Stimulated activated CD8-positive, alpha-beta memory T cell treated with anti-CD3 and anti-CD28 coated beads, Interleukin-12 subunit alpha, Interleukin-12 subunit beta, amount 100 ng/mL, for 4 hours (primary cell): Measurements from ENCODE around the gene DNAJC3.
"Not testable (repeated sequence)": the region's sequence is repeated elsewhere in the genome, so short reads cannot be mapped to it uniquely, and the experiment has no call there.

Source experiments
- DNase-seq: peaks from one replicate; pipeline ENCODE4 v3.0.0-alpha.2; 2020; ENCODE audit warnings: low read depth

DNAJC3 gene

DNA sequence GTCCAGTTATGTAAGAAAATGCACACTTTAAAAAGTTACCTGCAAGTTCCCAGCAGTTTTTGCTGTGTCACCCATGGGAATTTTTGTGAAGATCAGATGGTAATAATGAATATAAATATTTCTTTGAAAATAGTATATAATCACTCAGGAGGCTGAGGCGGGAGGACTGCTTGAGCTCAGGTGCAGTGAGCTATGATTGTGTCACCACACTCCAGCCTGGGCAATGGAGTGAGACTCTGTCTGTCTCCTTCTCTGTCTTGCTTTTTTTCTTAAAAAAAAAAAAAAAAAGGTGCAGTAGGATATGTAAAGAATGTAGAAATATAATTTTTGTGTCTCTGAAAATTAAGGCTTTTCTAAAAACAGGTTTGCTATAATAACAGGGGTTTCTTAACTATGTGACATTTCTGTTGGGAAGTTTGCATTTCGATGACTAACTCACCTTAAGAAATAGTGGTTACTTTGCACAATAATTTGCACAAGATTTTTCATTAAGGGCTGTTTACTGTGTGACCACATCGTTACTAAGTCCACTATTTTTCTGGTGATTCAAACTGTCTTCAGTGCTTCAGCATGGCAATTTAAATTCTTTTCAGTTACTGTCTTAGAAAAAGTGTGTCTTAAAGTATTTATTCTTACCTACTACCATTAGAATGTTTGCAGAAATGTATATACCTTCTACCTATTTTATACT lies 37.3 kb downstream of the DNAJC3 start:
- no peak for DNase-seq

DNA sequence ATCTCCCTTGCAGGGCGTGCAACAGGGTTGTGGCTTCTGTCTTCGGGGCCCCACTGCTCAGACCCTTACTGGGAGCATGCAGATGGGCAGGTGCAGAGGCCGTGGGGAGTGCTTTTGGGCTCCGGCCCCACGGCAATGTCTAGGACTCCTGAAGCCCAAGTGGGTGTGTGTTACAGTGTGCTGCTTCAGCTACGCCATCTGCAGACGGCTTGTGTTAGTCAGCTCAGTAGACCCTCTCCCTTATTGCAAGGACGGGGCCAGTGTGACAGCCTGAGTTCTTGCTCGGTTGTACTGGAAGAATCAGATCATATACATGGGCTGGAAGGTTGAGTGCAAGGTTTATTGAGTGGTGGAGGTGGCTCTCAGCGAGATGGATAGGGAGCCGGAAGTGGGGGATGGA lies 39.3 kb downstream of the DNAJC3 start:
- DNase-seq = no peak

DNA sequence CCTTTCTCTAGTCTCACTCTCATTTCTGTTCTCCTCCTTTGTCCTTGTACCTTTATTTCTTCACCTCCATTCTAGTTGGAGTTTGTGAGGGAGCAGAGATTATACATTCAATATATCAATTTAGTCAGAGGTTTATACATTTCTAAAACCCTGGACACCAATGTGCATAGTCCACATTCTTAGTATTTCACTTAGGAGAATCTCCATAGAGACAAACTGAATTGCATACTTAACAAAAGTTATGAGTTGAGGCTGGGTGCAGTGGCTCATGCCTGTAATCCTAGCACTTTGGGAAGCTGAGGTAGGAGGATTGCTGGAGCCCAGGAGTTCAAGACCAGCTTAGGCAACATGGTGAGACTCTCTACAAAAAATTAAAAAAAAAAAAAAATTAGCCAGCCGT lies 45.3 kb downstream of the DNAJC3 start:
- DNase-seq = no peak

DNA sequence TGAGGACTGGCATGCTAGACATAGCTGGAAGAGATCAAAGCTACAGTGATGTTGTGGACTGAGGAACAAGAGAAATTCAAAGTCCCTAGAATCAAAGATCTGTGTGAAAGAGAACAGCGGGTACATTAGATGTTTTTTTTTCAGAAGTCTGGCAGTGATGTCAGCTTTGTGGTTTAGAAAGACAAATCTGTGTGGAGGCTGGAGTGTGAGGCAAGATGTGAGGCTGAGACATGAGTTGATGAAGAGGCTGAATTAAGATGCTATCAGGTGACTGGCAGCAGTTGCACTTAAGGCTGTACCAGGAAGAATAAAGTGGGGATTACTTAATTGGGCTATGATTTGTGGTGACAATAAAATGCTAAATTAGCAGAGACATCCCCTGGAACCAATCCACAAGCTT lies 46.5 kb downstream of the DNAJC3 start:
- DNase-seq = no peak

DNA sequence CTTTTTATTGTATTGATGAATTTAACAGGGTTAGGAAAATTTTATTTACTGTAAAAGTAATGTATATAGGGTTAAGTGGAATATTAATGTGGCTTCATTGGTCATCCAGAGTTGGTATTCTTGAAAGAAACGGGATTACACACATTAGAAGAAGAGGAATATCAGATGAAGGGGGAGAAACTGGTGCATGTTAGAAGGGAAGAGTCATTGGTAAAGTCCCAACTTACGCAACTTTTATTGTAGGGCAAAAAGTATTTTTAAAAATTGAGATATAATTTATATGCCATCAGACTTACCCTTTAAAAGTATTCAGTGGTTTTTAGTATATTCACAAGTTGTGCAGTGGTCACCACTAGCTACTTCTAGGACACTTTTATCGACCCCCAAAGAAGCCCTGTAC lies 47.3 kb downstream of the DNAJC3 start:
- DNase-seq = no peak

DNA sequence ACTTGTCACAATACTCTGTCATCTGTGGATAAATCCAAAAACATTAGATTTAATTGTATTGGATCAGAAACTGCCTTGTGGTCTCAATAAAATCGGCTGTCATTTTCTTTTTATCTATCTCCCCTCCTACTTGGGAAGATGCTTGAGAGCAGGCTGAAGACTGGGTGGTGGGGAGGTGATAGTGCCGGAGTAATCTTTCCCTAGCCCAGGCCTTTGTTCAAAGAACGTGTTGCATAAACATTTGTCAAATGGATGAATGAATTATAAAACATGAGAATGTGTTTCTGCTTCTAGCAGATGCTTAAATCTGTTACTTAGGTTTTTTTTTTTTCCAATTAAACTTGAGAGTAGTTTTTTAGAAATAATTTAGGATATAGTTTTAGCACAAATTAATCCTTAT lies 49.9 kb downstream of the DNAJC3 start:
- DNase-seq = no peak

DNA sequence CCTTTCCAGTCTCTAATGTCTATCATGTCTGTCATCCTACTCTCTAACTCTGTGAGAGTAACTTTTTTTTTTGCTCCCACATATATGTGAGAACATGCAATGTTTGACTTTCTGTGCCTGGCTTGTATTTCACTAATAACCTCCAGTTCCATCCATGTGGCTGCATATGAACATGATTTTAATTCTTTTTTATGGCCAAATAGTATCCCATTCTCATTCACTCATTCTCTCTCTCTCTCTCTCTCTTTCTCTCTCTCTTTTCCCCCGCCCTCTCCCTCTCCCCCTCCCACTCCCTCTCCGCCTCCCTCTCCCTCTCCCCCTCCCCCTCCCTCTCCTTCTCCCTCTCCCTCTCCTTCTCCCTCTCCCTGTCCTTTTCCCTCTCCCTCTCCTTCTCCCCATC lies 52.0 kb downstream of the DNAJC3 start:
- no peak for DNase-seq

DNA sequence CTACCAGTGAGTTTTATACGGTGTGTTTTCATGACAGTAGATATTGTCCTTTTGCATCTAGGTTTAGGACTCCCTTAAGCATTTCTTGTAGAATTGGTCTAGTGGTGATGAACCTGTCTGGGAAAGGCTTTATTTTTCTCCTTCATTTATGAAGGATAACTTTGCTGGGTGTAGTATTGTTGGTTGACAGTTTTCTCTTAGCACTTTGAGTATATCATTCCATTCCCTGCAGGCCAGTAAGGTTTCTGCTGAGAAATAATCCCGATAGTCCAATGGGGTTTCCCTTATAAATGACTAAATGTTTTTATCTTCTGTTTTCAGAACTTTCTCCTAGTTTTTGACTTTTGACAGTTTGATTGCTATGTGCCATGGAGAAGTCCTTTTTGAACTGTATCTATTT lies 57.2 kb downstream of the DNAJC3 start:
- no peak for DNase-seq

DNA sequence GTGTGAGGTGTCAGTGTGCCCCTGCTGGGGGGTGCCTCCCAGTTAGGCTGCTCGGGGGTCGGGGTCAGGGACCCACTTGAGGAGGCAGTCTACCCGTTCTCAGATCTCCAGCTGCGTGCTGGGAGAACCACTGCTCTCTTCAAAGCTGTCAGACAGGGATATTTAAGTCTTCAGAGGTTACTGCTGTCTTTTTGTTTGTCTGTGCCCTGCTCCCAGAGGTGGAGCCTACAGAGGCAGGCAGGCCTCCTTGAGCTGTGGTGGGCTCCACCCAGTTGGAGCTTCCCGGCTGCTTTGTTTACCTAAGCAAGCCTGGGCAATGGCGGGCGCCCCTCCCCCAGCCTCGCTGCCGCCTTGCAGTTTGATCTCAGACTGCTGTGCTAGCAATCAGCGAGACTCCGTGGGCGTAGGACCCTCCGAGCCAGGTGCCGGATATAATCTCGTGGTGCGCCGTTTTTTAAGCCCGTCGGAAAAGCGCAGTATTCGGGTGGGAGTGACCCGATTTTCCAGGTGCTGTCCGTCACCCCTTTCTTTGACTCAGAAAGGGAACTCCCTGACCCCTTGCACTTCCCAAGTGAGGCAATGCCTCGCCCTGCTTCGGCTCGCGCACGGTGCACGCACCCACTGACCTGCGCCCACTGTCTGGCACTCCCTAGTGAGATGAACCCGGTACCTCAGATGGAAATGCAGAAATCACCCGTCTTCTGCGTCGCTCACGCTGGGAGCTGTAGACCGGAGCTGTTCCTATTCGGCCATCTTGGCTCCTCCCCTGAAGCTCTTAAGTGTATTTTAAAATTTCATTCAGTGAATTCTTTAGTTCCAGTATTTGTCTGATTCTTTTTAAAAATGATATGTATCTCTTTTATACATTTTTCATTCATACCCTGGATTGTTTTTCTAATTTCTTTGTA lies 63.4 kb downstream of the DNAJC3 start:
- DNase-seq = not testable (repeated sequence)

DNA sequence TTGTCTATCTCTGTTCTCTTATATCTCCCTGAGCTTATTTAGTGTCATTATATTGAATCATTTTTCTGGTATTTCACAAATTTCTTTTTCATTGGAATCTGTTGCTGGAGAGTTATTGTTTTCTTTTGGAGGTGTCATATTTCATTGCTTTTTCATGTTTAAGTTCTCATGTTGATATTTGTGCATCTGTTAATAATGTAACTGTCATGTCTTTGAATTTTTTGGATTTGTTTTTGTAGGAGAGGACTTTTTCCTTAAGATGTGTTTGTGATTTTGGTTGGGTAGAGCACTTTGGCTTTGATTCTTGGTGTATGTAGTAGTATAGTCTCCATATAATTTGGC lies 64.0 kb downstream of the DNAJC3 start:
- no peak for DNase-seq

DNA sequence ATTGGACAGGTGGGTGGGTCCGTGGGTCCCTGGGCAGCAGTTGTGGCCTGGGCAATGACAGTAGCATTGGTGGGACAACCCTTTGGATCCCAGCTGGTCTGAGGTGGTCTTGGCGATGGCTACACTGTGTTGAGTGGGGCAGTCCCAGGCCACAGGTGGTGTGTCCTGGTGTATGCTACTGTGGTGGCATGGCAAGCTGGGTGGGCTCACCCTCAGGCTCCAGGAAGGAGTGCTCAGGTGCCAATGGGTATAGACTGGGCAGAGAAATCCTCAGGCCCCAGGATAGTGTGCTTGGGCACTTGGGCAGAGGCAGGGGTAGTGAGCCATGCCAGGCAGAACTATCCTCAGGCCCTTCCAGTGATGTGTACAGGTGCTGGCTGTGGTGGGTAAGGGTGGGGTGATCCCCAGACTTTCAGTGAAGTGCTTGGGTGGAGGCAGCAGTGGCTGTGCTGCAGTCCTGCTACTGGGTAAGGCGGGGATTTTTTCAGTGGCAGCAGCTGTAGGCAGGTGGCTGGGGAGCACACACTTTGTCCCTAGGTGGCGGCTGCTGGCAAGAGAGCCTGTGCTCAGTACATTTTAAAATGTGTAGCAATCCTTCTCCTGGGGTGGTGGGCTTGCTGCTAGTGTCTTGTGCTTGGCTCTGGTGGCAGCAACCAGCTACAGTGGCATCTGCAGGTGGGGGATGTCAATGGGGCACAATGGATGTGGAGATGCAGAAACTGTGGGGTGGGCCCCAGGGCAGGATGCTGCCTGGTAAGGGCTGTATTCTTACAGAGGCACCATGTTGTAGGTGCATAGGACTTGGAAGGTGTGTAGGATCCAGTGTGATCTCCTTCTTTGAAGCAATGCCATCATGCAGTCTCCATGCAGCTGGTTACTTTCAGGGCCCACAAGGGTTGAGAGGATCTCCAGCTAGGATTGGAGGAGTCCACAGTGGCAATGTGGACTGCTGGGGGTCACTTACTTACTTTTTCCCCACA lies 64.9 kb downstream of the DNAJC3 start:
- no peak for DNase-seq

DNA sequence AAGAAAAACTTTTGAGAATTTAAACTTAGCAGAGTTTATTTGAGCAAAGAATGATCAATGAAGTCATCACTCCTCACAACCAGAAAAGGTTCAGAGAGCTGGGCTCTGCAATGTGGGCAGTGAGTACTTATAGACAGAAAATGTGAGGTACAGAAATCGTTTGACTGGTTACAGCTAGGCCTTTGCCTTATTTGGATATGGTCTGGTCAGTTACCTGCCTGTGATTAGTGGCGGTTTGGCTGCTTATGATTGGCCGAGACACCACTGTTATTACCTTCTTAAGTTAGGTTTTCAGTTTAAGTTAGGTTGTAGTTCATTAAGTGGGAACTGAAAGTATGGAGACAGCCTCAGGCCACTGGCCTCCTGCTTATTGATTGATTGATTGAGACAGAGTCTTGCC lies 66.3 kb downstream of the DNAJC3 start:
- no peak for DNase-seq

DNA sequence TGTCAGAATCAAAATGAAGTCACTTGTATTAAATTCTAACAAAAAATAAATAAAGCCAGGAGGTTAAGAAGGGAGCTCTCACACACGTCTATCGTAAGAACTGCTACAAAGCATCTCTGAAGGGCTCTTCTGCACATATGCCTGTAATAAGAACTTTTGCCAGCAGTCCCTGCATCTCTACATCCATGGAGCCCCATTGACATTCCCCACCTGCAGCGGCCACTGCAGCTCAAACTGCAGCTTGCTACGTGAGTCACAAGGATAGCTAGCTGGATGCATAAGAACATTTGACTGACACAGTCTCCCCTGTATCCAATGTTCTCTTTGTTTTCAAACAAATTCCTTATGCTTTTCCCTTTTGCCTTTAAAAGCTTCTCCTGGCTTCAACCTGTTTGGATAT lies 68.3 kb downstream of the DNAJC3 start:
- no peak for DNase-seq

DNA sequence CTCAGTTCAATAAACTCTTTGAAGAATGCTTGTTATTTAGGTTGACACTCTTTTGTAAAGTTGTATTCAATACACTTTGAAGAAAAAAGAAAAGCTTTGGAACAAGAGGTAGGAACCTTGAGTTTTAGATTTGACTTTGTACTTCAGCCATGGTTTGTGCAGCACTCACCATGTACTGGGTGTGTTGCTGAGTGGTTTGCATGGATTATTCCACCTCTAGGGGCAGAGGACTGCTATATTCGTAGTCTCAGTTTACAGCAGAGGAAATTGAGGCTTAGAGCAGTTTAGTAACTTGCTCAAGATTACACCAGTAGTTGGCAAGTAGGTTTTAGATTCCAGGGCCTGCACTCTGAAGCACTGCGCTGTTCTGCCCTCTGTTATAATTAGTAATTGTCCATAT lies 68.8 kb downstream of the DNAJC3 start:
- DNase-seq = no peak

DNA sequence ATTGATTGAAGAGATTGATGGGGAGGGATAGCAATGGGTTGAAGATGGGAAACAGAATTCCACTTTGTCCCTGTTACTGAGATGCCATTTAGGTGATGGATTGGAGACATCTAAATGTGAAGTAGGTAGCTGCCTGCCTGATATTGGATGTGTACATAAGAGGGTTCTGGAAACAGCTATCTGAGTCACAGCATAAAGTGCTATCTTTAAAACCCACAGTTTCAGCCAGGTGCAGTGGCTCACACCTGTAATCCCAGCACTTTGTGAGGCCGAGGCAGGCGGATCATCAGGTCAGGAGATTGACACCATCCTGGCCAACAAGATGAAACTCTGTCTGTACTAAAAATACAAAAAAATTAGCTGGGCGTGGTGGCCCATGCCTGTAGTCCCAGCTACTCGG lies 72.6 kb downstream of the DNAJC3 start:
- DNase-seq = no peak

DNA sequence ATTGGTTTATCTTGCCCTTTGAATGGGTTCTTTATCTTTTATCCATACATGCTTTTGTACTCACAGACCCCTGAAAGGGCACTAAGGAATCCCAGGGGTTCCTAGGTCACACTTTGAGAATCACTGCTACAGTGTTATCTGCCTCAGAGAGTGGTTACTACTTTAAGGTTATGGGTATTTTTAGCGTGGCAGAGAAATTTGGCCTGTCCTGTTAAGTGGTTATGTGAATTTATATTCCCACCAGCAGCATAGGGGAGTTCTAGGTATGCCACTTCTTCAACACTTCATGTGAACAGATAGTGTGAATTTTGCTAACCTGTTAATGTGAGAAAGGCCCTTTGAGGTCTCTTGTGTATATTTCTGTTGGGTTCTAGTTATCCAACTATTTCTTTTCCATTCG lies 75.7 kb downstream of the DNAJC3 start:
- no peak for DNase-seq

DNA sequence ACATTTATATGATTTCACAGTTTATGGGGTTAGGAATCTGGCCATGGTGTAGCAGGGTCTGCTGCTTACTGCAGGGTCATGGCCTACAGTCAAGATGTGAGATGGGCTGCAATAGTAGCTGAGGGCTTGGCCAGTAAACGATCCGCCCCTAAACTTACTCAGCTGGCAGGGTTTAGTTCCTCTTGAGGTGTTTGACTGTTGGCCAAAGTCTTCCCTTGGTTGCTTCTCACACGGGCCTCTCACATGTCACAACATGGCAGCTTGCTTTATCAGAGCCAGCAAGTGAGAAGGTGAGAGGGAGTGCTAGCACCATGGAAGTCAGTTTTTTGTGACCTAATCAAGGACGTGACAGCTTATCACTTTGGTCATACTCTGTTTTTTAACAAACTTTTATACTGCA lies 77.1 kb downstream of the DNAJC3 start:
- DNase-seq = no peak

DNA sequence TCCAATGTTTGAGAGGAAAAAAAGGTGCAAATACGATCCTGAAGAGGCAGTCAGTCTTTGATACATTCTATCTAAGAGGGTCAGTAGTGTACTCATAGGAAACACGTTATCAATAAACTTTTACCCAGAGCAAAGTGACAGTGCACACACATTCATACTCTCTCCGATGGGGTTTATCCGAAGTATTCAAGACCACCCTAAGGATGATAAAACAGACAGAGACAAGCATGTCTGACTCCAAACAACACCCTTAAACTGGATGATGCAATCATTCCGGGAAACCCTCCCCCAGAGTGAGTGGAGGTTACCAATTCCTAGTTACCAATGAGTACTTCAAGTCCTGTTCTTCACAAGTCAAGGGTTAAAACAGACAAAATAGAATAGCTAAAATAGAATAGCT lies 79.1 kb downstream of the DNAJC3 start:
- DNase-seq = no peak

DNA sequence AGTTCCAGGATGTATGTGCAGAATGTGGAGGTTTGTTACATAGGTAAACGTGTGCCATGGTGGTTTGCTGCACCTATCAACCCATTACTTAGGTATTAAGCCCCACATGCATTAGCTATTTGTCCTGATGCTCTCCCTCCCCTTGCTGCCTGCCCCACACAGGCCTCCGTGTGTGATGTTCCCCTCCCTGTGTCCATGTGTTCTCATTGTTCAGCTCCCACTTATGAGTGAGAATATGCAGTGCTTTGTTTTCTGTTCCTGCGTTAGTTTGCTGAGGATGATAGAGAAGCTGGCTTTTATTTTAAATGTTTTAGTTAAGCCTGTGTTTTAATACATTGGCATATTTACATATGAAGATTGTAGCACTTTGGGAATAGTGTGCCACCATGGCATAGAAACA lies 85.7 kb downstream of the DNAJC3 start:
- DNase-seq = not testable (repeated sequence)

DNA sequence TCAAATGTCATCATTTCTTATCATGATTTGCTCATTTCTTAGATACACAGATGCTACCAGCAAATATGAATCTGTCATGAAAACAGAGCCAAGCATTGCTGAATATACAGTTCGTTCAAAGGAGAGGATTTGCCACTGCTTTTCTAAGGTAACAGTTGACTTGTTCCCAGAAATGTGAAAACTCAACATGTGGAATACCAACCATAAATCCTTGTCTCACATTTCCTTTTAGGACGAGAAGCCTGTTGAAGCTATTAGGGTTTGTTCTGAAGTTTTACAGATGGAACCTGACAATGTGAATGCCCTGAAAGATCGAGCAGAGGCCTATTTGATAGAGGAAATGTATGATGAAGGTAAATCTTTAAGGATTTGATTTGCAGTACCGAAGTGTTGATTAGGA lies 86.7 kb downstream of the DNAJC3 start:
- DNase-seq = no peak

DNA sequence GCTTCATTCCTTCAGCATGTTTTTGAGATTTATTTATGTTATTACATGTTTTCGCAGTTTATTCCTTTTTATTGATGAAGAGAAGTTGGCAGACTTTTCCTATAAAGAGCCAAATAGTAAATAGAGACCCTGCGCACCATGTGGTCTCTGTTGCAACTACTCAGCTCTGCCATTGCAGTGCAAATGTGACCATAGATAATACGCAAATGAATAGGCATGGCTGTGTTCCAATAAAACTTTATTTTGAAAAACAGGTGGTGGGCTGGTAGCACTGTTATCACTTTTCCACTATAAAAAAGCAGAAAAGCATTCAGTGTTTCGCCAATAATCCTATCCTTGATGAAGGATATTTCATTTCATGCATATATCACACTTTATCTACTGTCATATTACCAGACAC lies 95.0 kb downstream of the DNAJC3 start:
- no peak for DNase-seq

DNA sequence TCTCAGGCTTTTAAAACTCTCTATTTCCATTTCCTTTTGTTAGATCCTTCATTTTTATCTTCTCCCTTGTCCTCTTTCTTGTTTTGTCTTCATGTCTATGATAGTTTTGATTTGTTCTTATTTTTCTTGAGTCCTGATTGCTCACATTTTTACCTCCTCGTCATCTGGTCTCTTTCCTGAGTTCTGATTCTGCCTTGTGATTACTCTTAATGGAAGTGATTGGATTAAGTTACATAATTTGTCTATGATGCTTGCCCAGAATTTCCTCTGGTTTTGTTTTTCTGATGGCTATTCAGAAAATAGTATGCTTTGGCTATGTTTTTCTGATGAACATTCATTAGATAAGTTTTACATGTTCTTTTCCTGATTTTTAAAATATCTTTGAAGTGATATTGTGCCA lies 102.6 kb downstream of the DNAJC3 start:
- no peak for DNase-seq

DNA sequence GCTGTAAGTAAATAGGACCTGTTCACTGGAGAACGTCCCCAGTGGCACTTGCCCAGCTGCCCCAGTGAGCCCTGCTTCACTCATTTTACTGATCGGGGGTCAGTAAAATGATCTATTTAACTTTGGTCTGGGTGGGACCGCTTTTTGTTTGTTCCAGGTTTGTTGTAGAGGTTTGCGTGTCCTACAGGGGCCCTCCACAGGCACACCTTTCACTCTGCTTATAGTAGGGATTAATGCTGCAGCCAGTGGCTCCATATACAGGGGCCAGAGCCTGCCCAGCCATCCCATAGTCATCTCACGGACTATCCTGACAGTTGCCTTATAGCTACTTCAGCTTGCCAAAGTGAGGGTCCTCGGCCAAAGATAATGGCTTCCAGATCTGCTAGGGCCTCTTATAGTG lies 104.1 kb downstream of the DNAJC3 start:
- no peak for DNase-seq
